AG09309 (cell line): ENCODE data around the gene ZSCAN12.

Source experiments
- DNase-seq: peaks from one replicate; pipeline ENCODE4 v3.0.0-alpha.2; 2010; ENCODE audit warnings: low read depth
- H3K4me3 ChIP-seq: 2 replicates; pipeline ENCODE4 v1.5.1; 2011; ENCODE audit warnings: mild to moderate bottlenecking, low read depth, low read length, moderate library complexity; ENCODE audit not compliant: control insufficient read depth
- TF ChIP-seq, protein P1 (sequence below): IDR thresholded peaks from 2 replicates; pipeline ENCODE4 v1.5.1; 2011; ENCODE audit warnings: mild to moderate bottlenecking, low read depth, low read length, inconsistent platforms; ENCODE audit not compliant: insufficient read depth, control insufficient read depth; ENCODE audit errors: missing control alignments

The ZSCAN12 gene

DNA sequence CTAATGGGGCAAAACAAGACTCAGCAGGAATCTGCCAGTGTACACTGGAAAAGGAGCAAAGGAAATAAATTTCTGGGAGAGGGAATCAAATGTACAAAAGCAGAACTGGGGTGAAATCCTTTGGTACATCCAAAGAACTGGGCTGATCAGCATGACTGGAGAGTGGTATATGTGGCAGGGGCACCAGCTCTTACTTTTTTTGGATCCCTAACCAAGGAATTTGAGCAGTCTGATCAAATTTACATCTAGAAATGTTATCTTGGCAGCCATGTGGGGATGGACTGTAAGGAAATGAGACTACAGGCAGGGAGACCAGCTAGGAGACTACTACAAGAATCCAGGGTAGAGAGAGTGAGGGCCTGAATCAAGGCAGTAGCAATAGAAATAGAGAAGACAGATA is 62.4 kb downstream of the ZSCAN12 start:
- TF ChIP-seq, protein P1, sequence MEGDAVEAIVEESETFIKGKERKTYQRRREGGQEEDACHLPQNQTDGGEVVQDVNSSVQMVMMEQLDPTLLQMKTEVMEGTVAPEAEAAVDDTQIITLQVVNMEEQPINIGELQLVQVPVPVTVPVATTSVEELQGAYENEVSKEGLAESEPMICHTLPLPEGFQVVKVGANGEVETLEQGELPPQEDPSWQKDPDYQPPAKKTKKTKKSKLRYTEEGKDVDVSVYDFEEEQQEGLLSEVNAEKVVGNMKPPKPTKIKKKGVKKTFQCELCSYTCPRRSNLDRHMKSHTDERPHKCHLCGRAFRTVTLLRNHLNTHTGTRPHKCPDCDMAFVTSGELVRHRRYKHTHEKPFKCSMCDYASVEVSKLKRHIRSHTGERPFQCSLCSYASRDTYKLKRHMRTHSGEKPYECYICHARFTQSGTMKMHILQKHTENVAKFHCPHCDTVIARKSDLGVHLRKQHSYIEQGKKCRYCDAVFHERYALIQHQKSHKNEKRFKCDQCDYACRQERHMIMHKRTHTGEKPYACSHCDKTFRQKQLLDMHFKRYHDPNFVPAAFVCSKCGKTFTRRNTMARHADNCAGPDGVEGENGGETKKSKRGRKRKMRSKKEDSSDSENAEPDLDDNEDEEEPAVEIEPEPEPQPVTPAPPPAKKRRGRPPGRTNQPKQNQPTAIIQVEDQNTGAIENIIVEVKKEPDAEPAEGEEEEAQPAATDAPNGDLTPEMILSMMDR = no peak
- no peak for DNase-seq
- H3K4me3 ChIP-seq = no peak overlapping the region

- DNase-seq = no peak
- TF ChIP-seq, protein P1 = no peak
- H3K4me3 ChIP-seq = peak overlapping the region; percentile 84
Measured at GRCh38 chr6:28336284-28337120, 63.0 kb downstream of the ZSCAN12 start.

GRCh38 chr6:28335564-28336283 is 63.8 kb downstream of the ZSCAN12 start, which contains the start of gene ZSCAN31:
Gene ZSCAN31 (minus strand): TSS chr6:28336148. CDS start chr6:28329683, 6,465 bp downstream.
- H3K4me3 ChIP-seq = peak within 1 kb of the TSS; percentile 84
- TF ChIP-seq, protein P1 = no peak
- DNase-seq = peak; percentile 91

DNA sequence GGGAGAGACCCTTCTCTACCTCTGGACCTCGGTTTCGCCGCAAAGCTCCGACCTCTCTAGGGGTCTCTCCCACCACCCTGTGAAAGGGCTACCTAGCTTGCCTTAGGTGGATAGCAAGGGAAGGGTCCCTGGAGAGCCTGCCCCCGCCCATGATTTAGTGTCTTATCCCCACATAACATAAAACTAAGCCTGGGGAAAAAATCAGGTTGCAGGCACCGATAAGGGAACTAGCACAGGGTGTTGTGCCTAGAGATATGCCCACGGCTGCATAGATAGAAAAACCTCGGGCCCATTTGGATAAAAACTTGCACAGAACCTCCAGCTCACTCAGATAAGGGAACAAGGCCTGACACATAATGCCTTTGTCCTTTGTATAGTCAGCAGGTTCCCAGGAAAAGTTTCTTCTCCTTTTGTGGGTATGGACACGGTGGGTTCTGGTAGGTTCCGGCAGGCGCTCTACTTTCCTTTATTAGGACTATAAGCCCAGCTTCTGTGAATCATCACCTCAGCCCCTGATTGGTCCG is 64.4 kb downstream of the ZSCAN12 start:
- DNase-seq = no peak
- TF ChIP-seq, protein P1 = no peak
- peak overlapping the region; percentile 15; the same call in 1 of the 2 replicates for H3K4me3 ChIP-seq

GRCh38 chr6:28334286-28335039 is 65.1 kb downstream of the ZSCAN12 start:
- H3K4me3 ChIP-seq = no peak overlapping the region
- TF ChIP-seq, protein P1 = no peak
- no peak for DNase-seq

DNA sequence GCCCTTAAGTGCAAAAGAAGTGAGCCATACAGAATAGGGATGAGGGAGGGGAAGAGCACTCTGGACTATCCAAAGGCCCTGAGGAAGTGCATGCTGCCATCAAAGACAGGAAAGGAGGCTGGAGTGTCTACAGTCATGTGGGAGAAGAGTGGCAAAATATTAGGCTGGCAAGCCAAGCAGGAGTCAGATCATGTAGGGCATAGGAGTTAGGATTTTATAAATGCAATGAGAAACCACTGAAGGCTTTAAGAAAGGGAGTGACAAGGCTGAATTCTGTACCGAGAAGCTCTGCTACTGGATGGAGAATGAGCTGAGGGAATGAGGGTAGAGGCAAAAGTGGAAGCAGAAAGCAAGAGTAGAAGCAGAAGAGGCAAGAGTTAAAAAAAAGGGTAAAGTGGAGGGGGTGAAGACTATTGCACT is 65.9 kb downstream of the ZSCAN12 start:
- TF ChIP-seq, protein P1 = no peak
- no peak for DNase-seq
- no peak overlapping the region for H3K4me3 ChIP-seq
